Heart left ventricle (tissue), 13 donors: ENCODE data around the gene ALOX12.

Experiments used
- CTCF ChIP-seq, 12 donors: fragments of 200-600 bp; sonication (generic) in 4 of 12; IDR thresholded peaks; one replicate each; pipeline versions ENCODE4 v1.5.0 to v1.8.0; 2018 to 2022; ENCODE audit warnings: antibody characterized with exemption in 12 of 12, mild to moderate bottlenecking in 5 of 12
- POLR2A ChIP-seq, 2 donors: fragments of 450-650 bp; IDR thresholded peaks; one replicate each; pipeline ENCODE4 v1.6.1; 2017; ENCODE audit warnings: antibody characterized with exemption in 2 of 2, mild to moderate bottlenecking in 2 of 2, moderate library complexity in 2 of 2
- donor health status: ischemic (EF 13 %, LVEDD 7.1; RV severe dilation, severe dysfunction).
- donor health status: DM: no; HTN: yes; CAD: no.
- donor health status: DM: no; HTN: no; CAD: no.
- donor health status: ischemic (EF 25% LVEDD 6.9; RV normal size, moderate dysfunction).
- donor health status: ischemic (EF 25% LVEDD 5.7; RV mildly dilated, moderate dysfunction).
- donor health status: ischemic (EF 35%, LVEDD 5.7; RV mildly dilated, moderate dysfunction).
- donor health status: nonischemic (EF 11% LVEDD 7.7; RV severe dilation, severe dysfunction).
- donor health status: DM: yes; HTN: yes; CAD: no.
- donor health status: PGD.
- donor health status: ischemic (EF 29% LVEDD 5.4; RV normal size, mild dysfunction).
- donor health status: nonischemic (EF 23%, LVEDD 6.1; RV moderate dilation, normal function).

DNA sequence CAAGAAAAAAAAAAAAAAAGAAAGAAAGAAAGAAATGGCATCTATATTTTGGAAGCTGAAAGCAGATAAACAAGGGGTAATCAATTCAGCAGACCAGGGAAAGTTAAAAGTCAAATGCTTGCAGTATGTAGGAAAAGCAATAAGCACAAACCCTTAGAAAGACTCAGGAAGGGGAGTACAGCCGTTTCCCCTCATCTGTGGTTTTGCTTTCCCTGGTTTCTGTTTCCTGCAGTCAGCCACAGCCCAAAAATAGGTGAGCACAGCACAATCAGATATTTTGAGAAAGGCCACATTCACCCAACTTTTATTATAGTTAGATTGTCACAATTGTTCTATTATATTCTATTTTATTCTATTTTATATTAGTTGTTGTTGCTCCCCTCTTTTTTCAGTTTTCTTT is 14.4 kb upstream of the ALOX12 start:
- no peak for TF ChIP-seq CTCF (IDR thresholded peaks at IDR 0.05)
- TF ChIP-seq POLR2A (IDR thresholded peaks at IDR 0.05), result no peak
